ENCODE data around the gene DBP.

DNA sequence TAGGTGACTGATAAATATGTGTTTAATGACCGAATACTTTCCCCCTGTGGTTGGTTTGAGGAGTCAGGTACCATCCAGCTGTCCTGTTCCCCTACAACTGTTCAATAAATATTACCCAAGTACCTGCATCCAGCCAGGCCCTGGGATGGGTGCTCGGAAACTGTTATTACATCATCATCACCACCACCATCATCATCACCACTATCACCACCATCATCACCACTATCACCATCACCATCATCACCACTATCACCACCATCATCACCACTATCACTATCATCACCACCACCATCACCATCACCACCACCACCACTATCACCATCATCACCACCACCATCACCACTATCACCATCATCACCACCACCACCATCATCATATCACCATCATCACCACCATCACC lies 31.6 kb upstream of the DBP start:
- TF ChIP-seq CEBPB (IDR thresholded peaks at IDR 0.05) (no peak), YY1 (IDR thresholded peaks at IDR 0.05; ENCODE audit: low read depth) (no peak), TCF12 (IDR thresholded peaks at IDR 0.05; ENCODE audit: low read depth) (no peak), RAD21 (IDR thresholded peaks at IDR 0.05; ENCODE audit: low read depth) (no peak), EP300 (IDR thresholded peaks at IDR 0.05; ENCODE audit: borderline replicate concordance) (no peak), TEAD4 (IDR thresholded peaks at IDR 0.05) (no peak), EGR1 (IDR thresholded peaks at IDR 0.05) (no peak), TAF1 (IDR thresholded peaks at IDR 0.05; ENCODE audit: low read depth) (no peak), CREB1 (IDR thresholded peaks at IDR 0.05; ENCODE audit: low read depth) (no peak), FOXM1 (IDR thresholded peaks at IDR 0.05; ENCODE audit: borderline replicate concordance, low read depth) (no peak), NFIC (IDR thresholded peaks at IDR 0.05) (no peak)
- TF ChIP-seq, protein P1, sequence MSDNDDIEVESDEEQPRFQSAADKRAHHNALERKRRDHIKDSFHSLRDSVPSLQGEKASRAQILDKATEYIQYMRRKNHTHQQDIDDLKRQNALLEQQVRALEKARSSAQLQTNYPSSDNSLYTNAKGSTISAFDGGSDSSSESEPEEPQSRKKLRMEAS (IDR thresholded peaks at IDR 0.05) = no peak
- TF ChIP-seq, protein P2, sequence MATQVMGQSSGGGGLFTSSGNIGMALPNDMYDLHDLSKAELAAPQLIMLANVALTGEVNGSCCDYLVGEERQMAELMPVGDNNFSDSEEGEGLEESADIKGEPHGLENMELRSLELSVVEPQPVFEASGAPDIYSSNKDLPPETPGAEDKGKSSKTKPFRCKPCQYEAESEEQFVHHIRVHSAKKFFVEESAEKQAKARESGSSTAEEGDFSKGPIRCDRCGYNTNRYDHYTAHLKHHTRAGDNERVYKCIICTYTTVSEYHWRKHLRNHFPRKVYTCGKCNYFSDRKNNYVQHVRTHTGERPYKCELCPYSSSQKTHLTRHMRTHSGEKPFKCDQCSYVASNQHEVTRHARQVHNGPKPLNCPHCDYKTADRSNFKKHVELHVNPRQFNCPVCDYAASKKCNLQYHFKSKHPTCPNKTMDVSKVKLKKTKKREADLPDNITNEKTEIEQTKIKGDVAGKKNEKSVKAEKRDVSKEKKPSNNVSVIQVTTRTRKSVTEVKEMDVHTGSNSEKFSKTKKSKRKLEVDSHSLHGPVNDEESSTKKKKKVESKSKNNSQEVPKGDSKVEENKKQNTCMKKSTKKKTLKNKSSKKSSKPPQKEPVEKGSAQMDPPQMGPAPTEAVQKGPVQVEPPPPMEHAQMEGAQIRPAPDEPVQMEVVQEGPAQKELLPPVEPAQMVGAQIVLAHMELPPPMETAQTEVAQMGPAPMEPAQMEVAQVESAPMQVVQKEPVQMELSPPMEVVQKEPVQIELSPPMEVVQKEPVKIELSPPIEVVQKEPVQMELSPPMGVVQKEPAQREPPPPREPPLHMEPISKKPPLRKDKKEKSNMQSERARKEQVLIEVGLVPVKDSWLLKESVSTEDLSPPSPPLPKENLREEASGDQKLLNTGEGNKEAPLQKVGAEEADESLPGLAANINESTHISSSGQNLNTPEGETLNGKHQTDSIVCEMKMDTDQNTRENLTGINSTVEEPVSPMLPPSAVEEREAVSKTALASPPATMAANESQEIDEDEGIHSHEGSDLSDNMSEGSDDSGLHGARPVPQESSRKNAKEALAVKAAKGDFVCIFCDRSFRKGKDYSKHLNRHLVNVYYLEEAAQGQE (IDR thresholded peaks at IDR 0.05; ENCODE audit: low read depth) = no peak
- TF ChIP-seq, protein P3, sequence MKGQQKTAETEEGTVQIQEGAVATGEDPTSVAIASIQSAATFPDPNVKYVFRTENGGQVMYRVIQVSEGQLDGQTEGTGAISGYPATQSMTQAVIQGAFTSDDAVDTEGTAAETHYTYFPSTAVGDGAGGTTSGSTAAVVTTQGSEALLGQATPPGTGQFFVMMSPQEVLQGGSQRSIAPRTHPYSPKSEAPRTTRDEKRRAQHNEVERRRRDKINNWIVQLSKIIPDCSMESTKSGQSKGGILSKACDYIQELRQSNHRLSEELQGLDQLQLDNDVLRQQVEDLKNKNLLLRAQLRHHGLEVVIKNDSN (IDR thresholded peaks at IDR 0.05) = no peak

Data from Ishikawa (cell line).